ENCODE measurements around the gene DNAI7. TPM values are rescaled to one million over a fixed set of nuclear protein-coding genes. Genes with fewer than 3 reads are reported as not detected.

Gene DNAI7
- polyA plus RNA-seq, 1 donor, result 0.63 TPM

DNA sequence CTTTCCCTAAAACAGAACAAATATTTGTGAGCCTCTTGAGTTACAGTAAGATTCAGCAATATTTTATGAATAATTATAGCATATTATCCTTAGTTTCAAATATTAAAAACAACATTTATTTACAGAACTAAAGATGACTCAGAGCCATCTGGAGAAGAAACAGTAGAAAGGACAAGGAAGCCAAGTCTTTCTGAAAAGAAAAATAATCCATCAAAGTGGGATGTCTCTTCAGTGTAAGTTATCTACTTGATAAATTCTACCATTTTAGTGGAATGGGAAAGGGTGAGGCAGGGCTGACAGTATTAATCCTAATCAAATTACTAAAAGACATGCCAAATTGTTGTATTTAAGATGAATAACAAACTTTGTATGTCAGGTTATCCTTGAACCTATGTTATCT is 88.1 kb downstream of the DNAI7 start:
- Histone ChIP-seq H3K36me3 (ENCODE audit: control insufficient read depth, insufficient read depth, low read length) (no peaks in the 10 kb centered on the region), H3K27me3 (ENCODE audit: control insufficient read depth, insufficient read depth, low read length) (no peaks in the 10 kb centered on the region), H3K9me3 (ENCODE audit: control insufficient read depth, low read depth, low read length) (no peaks in the 10 kb centered on the region), H3K27ac (ENCODE audit: low read length) (no peak overlapping the region), H3K4me1 (ENCODE audit: control insufficient read depth, insufficient read depth, low read length) (no peaks in the 10 kb centered on the region), H3K4me3 (ENCODE audit: low read length) (no peak overlapping the region)
- no peak for DNase-seq

DNA sequence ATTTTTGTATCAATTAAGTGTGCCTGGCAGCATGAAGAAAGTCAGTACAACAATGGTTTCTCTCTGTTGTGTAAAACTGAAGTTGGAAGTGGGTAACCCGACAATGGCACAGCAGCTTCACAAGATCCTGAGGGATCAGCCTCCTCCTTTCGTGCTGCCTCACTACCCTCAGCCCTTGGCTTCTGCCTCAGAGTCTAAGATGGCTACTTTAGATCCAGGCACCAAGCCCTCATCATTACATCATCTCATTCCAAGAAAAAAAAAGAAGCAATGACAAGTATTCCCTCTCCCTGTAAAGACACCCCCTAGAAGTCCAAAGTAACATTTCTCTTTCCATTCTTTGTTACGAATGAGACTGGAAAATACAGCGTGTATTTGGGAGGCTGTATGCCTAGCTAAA is 92.6 kb downstream of the DNAI7 start:
- no peaks in the 10 kb centered on the region for H3K9me3 ChIP-seq (ENCODE audit: control insufficient read depth, low read depth, low read length)
- no peak overlapping the region for H3K4me3 ChIP-seq (ENCODE audit: low read length)
- no CpG with 5 or more reads among the region's 4 CpGs for WGBS (ENCODE audit: insufficient coverage, low lambda C conversion rate)
- H3K27ac ChIP-seq (ENCODE audit: low read length), result no peak overlapping the region
- no peak for DNase-seq
- peaks cover 6% of the 10 kb centered on the region for H3K36me3 ChIP-seq (ENCODE audit: control insufficient read depth, insufficient read depth, low read length)
- no peaks in the 10 kb centered on the region for H3K27me3 ChIP-seq (ENCODE audit: control insufficient read depth, insufficient read depth, low read length)
- no peaks in the 10 kb centered on the region for H3K4me1 ChIP-seq (ENCODE audit: control insufficient read depth, insufficient read depth, low read length)

- Histone ChIP-seq H3K4me1 (ENCODE audit: control insufficient read depth, insufficient read depth, low read length) (no peaks in the 10 kb centered on the region), H3K36me3 (ENCODE audit: control insufficient read depth, insufficient read depth, low read length) (peaks cover 6% of the 10 kb centered on the region), H3K4me3 (ENCODE audit: low read length) (no peak overlapping the region), H3K27me3 (ENCODE audit: control insufficient read depth, insufficient read depth, low read length) (no peaks in the 10 kb centered on the region), H3K9me3 (ENCODE audit: control insufficient read depth, low read depth, low read length) (no peaks in the 10 kb centered on the region), H3K27ac (ENCODE audit: low read length) (no peak overlapping the region)
- WGBS (ENCODE audit: insufficient coverage, low lambda C conversion rate), result 82% methylated on average over 3 of the region's 4 CpGs
- no peak for DNase-seq
These were observed 93.9 kb downstream of the DNAI7 start for GRCh38 chr12:25101092-25101445.

DNA sequence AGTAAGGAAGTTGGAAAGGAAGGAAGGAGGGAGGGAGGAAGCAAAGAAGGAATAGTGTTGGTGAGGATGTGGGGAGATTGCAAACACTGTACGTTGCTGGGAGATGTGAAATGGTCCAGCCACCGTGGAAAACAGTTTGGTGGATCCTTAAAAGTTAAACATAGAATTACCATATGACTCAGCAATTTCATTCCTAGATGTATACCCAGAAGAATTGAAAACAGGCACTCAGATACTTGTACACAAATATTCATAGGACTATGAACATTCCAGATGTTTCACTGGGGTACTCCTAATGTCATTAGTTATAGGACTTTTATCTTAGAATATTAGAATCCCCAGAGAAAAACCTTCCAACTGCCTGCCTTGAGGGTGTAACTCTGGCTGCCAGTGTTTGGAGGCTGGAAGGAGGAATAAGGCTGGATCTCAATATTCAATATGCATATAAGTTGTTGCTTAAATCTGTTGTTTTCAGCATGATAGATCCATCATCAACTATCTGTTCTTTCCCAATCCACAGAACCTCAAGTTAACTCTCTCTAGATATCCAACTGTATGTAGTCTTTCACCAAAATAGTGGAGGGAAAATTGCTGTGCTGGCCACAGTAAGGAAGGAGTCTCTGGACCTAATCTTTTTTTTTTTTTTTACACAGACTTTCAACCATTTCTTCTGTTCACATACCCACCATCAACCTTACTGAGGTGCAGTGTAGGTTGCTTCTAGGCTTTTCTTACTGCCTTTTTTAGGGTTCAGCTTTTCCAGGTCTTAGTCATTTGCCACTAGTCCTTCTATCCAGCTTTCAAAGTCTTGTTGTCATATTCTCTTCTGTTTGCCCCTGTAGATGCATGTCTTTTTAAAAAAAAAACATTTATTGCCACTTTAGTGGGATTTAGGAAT is 94.5 kb downstream of the DNAI7 start:
- no peaks in the 10 kb centered on the region for H3K27me3 ChIP-seq (ENCODE audit: control insufficient read depth, insufficient read depth, low read length)
- H3K27ac ChIP-seq (ENCODE audit: low read length), result no peak overlapping the region
- H3K36me3 ChIP-seq (ENCODE audit: control insufficient read depth, insufficient read depth, low read length), result peaks cover 6% of the 10 kb centered on the region
- WGBS (ENCODE audit: insufficient coverage, low lambda C conversion rate), result no CpG with 5 or more reads among the region's 2 CpGs
- DNase-seq, result no peak
- H3K9me3 ChIP-seq (ENCODE audit: control insufficient read depth, low read depth, low read length), result no peaks in the 10 kb centered on the region
- no peaks in the 10 kb centered on the region for H3K4me1 ChIP-seq (ENCODE audit: control insufficient read depth, insufficient read depth, low read length)
- no peak overlapping the region for H3K4me3 ChIP-seq (ENCODE audit: low read length)

DNA sequence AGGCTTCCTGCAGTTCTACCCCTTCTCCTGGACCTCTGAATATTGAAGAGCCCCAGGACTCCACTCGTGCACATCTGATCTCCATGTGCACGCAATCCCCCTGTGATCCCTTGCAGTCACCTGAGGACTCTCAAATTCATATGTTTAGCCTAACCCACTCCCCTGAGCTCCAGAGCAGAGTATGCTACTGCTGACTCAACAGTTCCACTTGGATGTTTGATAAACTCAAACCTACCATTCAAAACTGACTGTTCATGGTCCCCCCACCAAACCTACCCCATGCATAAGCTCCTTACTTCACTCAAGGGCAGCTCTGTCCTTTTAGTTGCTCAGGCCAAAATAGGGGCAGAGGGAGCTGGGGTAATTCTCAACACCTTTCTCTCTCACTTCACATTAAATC is 96.0 kb downstream of the DNAI7 start:
- Histone ChIP-seq H3K36me3 (ENCODE audit: control insufficient read depth, insufficient read depth, low read length) (peaks cover 6% of the 10 kb centered on the region), H3K4me3 (ENCODE audit: low read length) (no peak overlapping the region), H3K27me3 (ENCODE audit: control insufficient read depth, insufficient read depth, low read length) (no peaks in the 10 kb centered on the region), H3K9me3 (ENCODE audit: control insufficient read depth, low read depth, low read length) (no peaks in the 10 kb centered on the region), H3K27ac (ENCODE audit: low read length) (no peak overlapping the region), H3K4me1 (ENCODE audit: control insufficient read depth, insufficient read depth, low read length) (no peaks in the 10 kb centered on the region)
- WGBS (ENCODE audit: insufficient coverage, low lambda C conversion rate), result no CpG with 5 or more reads among the region's 2 CpGs
- no peak for DNase-seq

DNA sequence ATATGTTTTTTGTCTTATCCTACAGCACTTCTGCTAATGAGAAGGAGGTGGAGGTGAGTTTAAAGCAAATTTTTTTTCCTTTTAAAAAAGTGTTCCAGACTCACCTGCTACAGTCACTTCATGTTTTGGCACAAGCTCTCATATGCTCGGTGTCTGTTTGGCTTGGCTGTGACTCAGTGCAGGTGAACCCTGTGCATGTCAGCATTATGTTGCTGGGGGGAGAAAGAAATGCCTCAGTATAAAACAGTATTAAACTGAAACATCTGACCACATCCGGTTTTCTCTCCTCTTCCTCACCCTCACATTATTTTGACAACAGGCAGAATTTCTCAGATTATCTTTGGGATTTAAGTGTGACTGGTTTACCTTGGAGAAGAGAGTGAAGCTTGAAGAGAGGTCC is 105.2 kb downstream of the DNAI7 start:
- WGBS (ENCODE audit: insufficient coverage, low lambda C conversion rate), result no CpG with 5 or more reads among the region's 2 CpGs

GRCh38 chr12:25087596-25087995 is 107.4 kb downstream of the DNAI7 start:
- H3K27ac ChIP-seq (ENCODE audit: low read length), result no peak overlapping the region
- no peak for DNase-seq
- no peaks in the 10 kb centered on the region for H3K4me1 ChIP-seq (ENCODE audit: control insufficient read depth, insufficient read depth, low read length)
- no peaks in the 10 kb centered on the region for H3K36me3 ChIP-seq (ENCODE audit: control insufficient read depth, insufficient read depth, low read length)
- no peaks in the 10 kb centered on the region for H3K9me3 ChIP-seq (ENCODE audit: control insufficient read depth, low read depth, low read length)
- no peaks in the 10 kb centered on the region for H3K27me3 ChIP-seq (ENCODE audit: control insufficient read depth, insufficient read depth, low read length)
- WGBS (ENCODE audit: insufficient coverage, low lambda C conversion rate), result no CpG with 5 or more reads among the region's 10 CpGs
- no peak overlapping the region for H3K4me3 ChIP-seq (ENCODE audit: low read length)

More for the DNA sequence above, 105.2 kb downstream of the DNAI7 start:
- H3K27ac ChIP-seq (ENCODE audit: low read length), result no peak overlapping the region
- H3K4me3 ChIP-seq (ENCODE audit: low read length), result no peak overlapping the region
- H3K27me3 ChIP-seq (ENCODE audit: control insufficient read depth, insufficient read depth, low read length), result no peaks in the 10 kb centered on the region
- no peaks in the 10 kb centered on the region for H3K36me3 ChIP-seq (ENCODE audit: control insufficient read depth, insufficient read depth, low read length)
- no peaks in the 10 kb centered on the region for H3K9me3 ChIP-seq (ENCODE audit: control insufficient read depth, low read depth, low read length)
- no peaks in the 10 kb centered on the region for H3K4me1 ChIP-seq (ENCODE audit: control insufficient read depth, insufficient read depth, low read length)
- no peak for DNase-seq

DNA sequence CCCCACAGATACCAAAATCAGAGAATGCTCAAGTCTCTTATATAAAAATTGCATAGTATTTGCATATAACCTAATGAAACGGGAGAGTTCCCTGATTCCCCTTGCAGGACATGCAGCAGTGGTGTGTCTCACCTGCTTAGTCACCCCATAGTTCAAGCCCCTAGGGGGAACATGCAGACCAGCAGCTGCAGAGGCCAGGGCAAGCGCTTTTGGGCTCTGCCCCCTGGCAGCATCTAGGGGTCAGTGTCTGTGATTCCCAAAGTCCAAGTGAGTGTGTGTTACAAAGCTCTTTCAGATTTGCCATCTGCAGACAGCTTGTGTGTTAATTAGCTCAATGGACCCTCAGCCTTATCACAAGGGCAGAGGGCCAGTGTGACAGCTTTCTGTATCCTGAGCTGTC is 110.1 kb downstream of the DNAI7 start:
- no peak overlapping the region for H3K4me3 ChIP-seq (ENCODE audit: low read length)
- H3K9me3 ChIP-seq (ENCODE audit: control insufficient read depth, low read depth, low read length), result no peaks in the 10 kb centered on the region
- H3K27me3 ChIP-seq (ENCODE audit: control insufficient read depth, insufficient read depth, low read length), result no peaks in the 10 kb centered on the region
- H3K27ac ChIP-seq (ENCODE audit: low read length), result no peak overlapping the region
- DNase-seq, result no peak
- no peaks in the 10 kb centered on the region for H3K36me3 ChIP-seq (ENCODE audit: control insufficient read depth, insufficient read depth, low read length)
- no CpG with 5 or more reads among the region's 2 CpGs for WGBS (ENCODE audit: insufficient coverage, low lambda C conversion rate)
- H3K4me1 ChIP-seq (ENCODE audit: control insufficient read depth, insufficient read depth, low read length), result no peaks in the 10 kb centered on the region

DNA sequence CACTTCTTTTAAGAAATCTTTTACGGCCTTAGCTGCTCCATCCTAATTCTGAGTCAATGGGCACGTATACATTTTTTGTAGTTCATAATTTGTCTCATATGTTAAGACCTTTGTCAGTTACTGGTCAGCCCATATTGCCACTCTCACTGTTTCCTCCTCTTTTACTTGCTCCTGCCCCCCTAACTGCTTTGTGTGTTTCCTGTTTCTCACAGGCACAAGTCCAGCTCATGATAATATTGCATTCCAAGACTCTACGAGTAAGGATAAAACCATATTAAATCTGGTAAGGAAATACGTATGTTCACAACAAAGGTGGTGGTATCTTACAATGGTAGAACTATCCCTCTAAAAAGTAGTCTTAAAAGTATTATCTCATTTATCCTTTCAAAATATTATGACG is 111.7 kb downstream of the DNAI7 start:
- Histone ChIP-seq H3K4me1 (ENCODE audit: control insufficient read depth, insufficient read depth, low read length) (no peaks in the 10 kb centered on the region), H3K36me3 (ENCODE audit: control insufficient read depth, insufficient read depth, low read length) (no peaks in the 10 kb centered on the region), H3K9me3 (ENCODE audit: control insufficient read depth, low read depth, low read length) (no peaks in the 10 kb centered on the region), H3K27ac (ENCODE audit: low read length) (no peak overlapping the region), H3K4me3 (ENCODE audit: low read length) (no peak overlapping the region), H3K27me3 (ENCODE audit: control insufficient read depth, insufficient read depth, low read length) (no peaks in the 10 kb centered on the region)
- DNase-seq, result no peak
- 97% methylated on average over 4 of the region's 5 CpGs for WGBS (ENCODE audit: insufficient coverage, low lambda C conversion rate)

GRCh38 chr12:25082628-25083027 is 112.3 kb downstream of the DNAI7 start:
- no peaks in the 10 kb centered on the region for H3K4me1 ChIP-seq (ENCODE audit: control insufficient read depth, insufficient read depth, low read length)
- H3K9me3 ChIP-seq (ENCODE audit: control insufficient read depth, low read depth, low read length), result no peaks in the 10 kb centered on the region
- no peaks in the 10 kb centered on the region for H3K36me3 ChIP-seq (ENCODE audit: control insufficient read depth, insufficient read depth, low read length)
- WGBS (ENCODE audit: insufficient coverage, low lambda C conversion rate), result 64% methylated on average over 2 of the region's 2 CpGs
- no peak overlapping the region for H3K4me3 ChIP-seq (ENCODE audit: low read length)
- H3K27me3 ChIP-seq (ENCODE audit: control insufficient read depth, insufficient read depth, low read length), result no peaks in the 10 kb centered on the region
- no peak overlapping the region for H3K27ac ChIP-seq (ENCODE audit: low read length)
- no peak for DNase-seq

- no peaks in the 10 kb centered on the region for H3K27me3 ChIP-seq (ENCODE audit: control insufficient read depth, insufficient read depth, low read length)
- no peak for DNase-seq
- H3K4me1 ChIP-seq (ENCODE audit: control insufficient read depth, insufficient read depth, low read length), result no peaks in the 10 kb centered on the region
- no peaks in the 10 kb centered on the region for H3K36me3 ChIP-seq (ENCODE audit: control insufficient read depth, insufficient read depth, low read length)
- no peak overlapping the region for H3K27ac ChIP-seq (ENCODE audit: low read length)
- no peaks in the 10 kb centered on the region for H3K9me3 ChIP-seq (ENCODE audit: control insufficient read depth, low read depth, low read length)
- H3K4me3 ChIP-seq (ENCODE audit: low read length), result no peak overlapping the region
- WGBS (ENCODE audit: insufficient coverage, low lambda C conversion rate), result no CpG with 5 or more reads among the region's 5 CpGs
These were observed 115.6 kb downstream of the DNAI7 start for GRCh38 chr12:25079393-25079792.

All from large intestine (tissue), 3 donors.